Measurements from ENCODE around the gene GSTA2.
A peak's percentile ranks its signal among the peaks of the same experiment; 100 is the strongest.
"Not testable (repeated sequence)": the region's sequence is repeated elsewhere in the genome, so short reads cannot be mapped to it uniquely, and the experiment has no call there.

The GSTA2 gene

GRCh38 chr6:52724406-52725121 is 38.7 kb downstream of the GSTA2 start:
- peak; percentile 82 for DNase-seq

GRCh38 chr6:52724042-52724405 is 39.3 kb downstream of the GSTA2 start:
- DNase-seq: no peak

GRCh38 chr6:52720321-52720720 is 43.0 kb downstream of the GSTA2 start:
- no peak for DNase-seq

- no peak for DNase-seq
Observed at GRCh38 chr6:52718550-52718949, 44.7 kb downstream of the GSTA2 start.

- not testable (repeated sequence) for DNase-seq
Observed at GRCh38 chr6:52714761-52715160, 48.5 kb downstream of the GSTA2 start.

GRCh38 chr6:52712136-52712535 is 51.1 kb downstream of the GSTA2 start:
- no peak for DNase-seq

GRCh38 chr6:52707963-52708680 is 55.2 kb downstream of the GSTA2 start:
- DNase-seq: no peak

- no peak for DNase-seq
Observed at GRCh38 chr6:52706001-52706400, 57.3 kb downstream of the GSTA2 start.

GRCh38 chr6:52704781-52705502 is 58.3 kb downstream of the GSTA2 start:
- DNase-seq: not testable (repeated sequence)

- DNase-seq: peak; percentile 47
Observed at GRCh38 chr6:52704060-52704459, 59.2 kb downstream of the GSTA2 start.

Data from inflammatory macrophage treated with lipopolysaccharide for 4 hours (primary cell).